T-cell (primary cell): ENCODE results near the gene FAT1. TPM values are rescaled to one million over a fixed set of nuclear protein-coding genes. Genes with fewer than 3 reads are reported as not detected.

ENCODE experiments used
- ATAC-seq, 4 experiments: fragments of 200-7000 bp in 3 of 4; fragments of 150-1000 bp in 1 of 4; cut with Tn5 transposase; replicated peaks in 1 of 4; 1 replicate in 3 of 4; 2 replicates in 1 of 4; pipeline ENCODE4 v1.10.0; 2021; ENCODE audit warnings: moderate library complexity in 3 of 4, mild to moderate bottlenecking in 2 of 4, moderate number of reproducible peaks in 1 of 4
- CTCF ChIA-PET, 2 donors: fragments of 300-600 bp; sonication (Branson Sonifier 250); formaldehyde crosslinking; loops; one replicate each; lab custom pipeline; 2022; ENCODE audit warnings: antibody characterized with exemption in 2 of 2; lab: Charles Lee
- POLR2A ChIA-PET, 2 donors: fragments of 300-600 bp; sonication (Branson Sonifier 250); formaldehyde crosslinking; loops; one replicate each; lab custom pipeline; 2022; ENCODE audit warnings: antibody characterized with exemption in 2 of 2; lab: Charles Lee
- DNase-seq, 35 experiments: peaks; one replicate each; pipeline versions ENCODE4 v3.0.0 to v3.0.0-alpha.2; 2013 to 2023
- H3K27ac ChIP-seq: one replicate; pipeline ENCODE4 v1.5.1; 2013; ENCODE audit warnings: low read length
- H3K27me3 ChIP-seq, 2 experiments: replicated peaks in 1 of 2; 1 replicate in 1 of 2; 2 replicates in 1 of 2; pipeline versions ENCODE4 v1.6.1 to v1.7.0; 2013; ENCODE audit warnings: low read length in 1 of 2, mixed read lengths in 1 of 2; ENCODE audit not compliant: control insufficient read depth in 2 of 2, insufficient read depth in 2 of 2; ENCODE audit errors: extremely low read depth in 1 of 2
- H3K36me3 ChIP-seq, 2 donors: 1 replicate in 1 of 2; 2 replicates in 1 of 2; pipeline versions ENCODE4 v1.6.1 to v1.7.0; 2013; ENCODE audit warnings: low read length in 1 of 2; ENCODE audit not compliant: control insufficient read depth in 2 of 2, insufficient read depth in 1 of 2; ENCODE audit errors: extremely low read depth in 1 of 2
- H3K4me1 ChIP-seq, 2 experiments: 1 replicate in 1 of 2; 2 replicates in 1 of 2; pipeline versions ENCODE4 v1.6.1 to v1.7.0; 2013; ENCODE audit warnings: low read length in 2 of 2, mixed read lengths in 1 of 2; ENCODE audit not compliant: insufficient read depth in 2 of 2, control insufficient read depth in 1 of 2; ENCODE audit errors: extremely low read depth in 1 of 2
- H3K4me3 ChIP-seq, 2 donors: 1 replicate in 1 of 2; 2 replicates in 1 of 2; pipeline versions ENCODE4 v1.5.1 to v1.7.0; 2013; ENCODE audit warnings: mild to moderate bottlenecking in 2 of 2, low read length in 1 of 2, moderate library complexity in 1 of 2; ENCODE audit not compliant: control insufficient read depth in 1 of 2; ENCODE audit errors: extremely low read depth in 1 of 2
- H3K9me3 ChIP-seq: 2 replicates; pipeline ENCODE4 v1.7.0; 2013
- H3K27ac Mint-ChIP-seq, 2 donors: one replicate each; pipeline ENCODE4 v1.8.0; 2020 to 2021; ENCODE audit warnings: mild to moderate bottlenecking in 2 of 2, mixed read lengths in 2 of 2
- H3K27me3 Mint-ChIP-seq, 2 donors: one replicate each; pipeline ENCODE4 v1.8.0; 2021 to 2022; ENCODE audit warnings: mixed read lengths in 2 of 2
- H3K36me3 Mint-ChIP-seq: one replicate; pipeline ENCODE4 v1.8.0; 2021; ENCODE audit warnings: mixed read lengths
- H3K4me1 Mint-ChIP-seq, 3 donors: one replicate each; pipeline ENCODE4 v1.8.0; 2020 to 2022; ENCODE audit warnings: mixed read lengths in 3 of 3, mild to moderate bottlenecking in 1 of 3
- H3K4me3 Mint-ChIP-seq, 3 donors: one replicate each; pipeline ENCODE4 v1.8.0; 2020 to 2022; ENCODE audit warnings: mild to moderate bottlenecking in 3 of 3, mixed read lengths in 3 of 3, moderate library complexity in 3 of 3
- H3K9me3 Mint-ChIP-seq, 3 donors: one replicate each; pipeline ENCODE4 v1.8.0; 2020 to 2022; ENCODE audit warnings: mixed read lengths in 3 of 3
- WGBS: methylation state at CpG from one replicate; pipeline ENCODE4 v1.1.5; 2013; ENCODE audit warnings: missing lambda C conversion rate; ENCODE audit not compliant: insufficient coverage; 5-methylcytosine and 5-hydroxymethylcytosine counted together
- total RNA-seq, 35 experiments: library from RNA in 6 of 35; stranded (reverse) in 6 of 35; fragments of 120-200 nt in 1 of 35; gene quantifications; one replicate each; pipeline versions ENCODE4 v1.2.1 to v1.2.4 and lab custom pipeline; 2013 to 2026

Gene FAT1
- total RNA-seq, 5 donors from 2014 or later (not counting 1 experiment from before 2014, with no cell fraction given): 1.0 to 1.5 (median 1.5) TPM; not detected in 2

DNA sequence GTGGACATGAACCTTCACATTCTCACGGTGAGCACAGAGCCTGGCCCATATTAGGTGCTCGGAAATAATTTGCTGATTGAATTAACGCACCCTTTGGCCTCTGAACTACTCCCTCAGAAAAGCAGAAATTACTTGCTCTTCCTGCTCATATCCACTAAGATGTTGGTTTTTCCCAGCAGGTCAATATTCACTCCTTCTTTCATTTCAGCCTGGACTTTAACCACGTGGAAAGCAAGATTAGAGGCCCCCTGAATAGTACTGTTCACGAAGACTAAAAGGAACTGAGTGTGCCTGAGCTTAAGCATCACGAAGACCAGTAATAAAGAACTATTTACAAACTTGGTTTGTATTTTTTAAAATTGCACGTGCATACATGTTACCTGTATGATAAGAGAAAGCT lies 178.2 kb downstream of the FAT1 start:
- no peaks in the 10 kb centered on the region for H3K4me1 Mint-ChIP-seq
- H3K27me3 ChIP-seq: no peaks in the 10 kb centered on the region
- no peaks in the 10 kb centered on the region for H3K9me3 ChIP-seq
- 73% methylated on average over 3 of the region's 7 CpGs for WGBS
- H3K27ac Mint-ChIP-seq: no peak overlapping the region
- no peaks in the 10 kb centered on the region for H3K36me3 Mint-ChIP-seq
- H3K27ac ChIP-seq: no peak overlapping the region
- H3K4me3 Mint-ChIP-seq: no peak overlapping the region
- DNase-seq (no peak), ATAC-seq (no peak)
- peaks cover 0 to 21% (median 5%) of the 10 kb centered on the region in 3 donors for H3K9me3 Mint-ChIP-seq
- H3K4me3 ChIP-seq: no peak overlapping the region
- ChIA-PET POLR2A (no interaction called here), CTCF (no interaction called here)
- no peaks in the 10 kb centered on the region for H3K36me3 ChIP-seq
- no peaks in the 10 kb centered on the region for H3K4me1 ChIP-seq
- H3K27me3 Mint-ChIP-seq: peaks cover 0 to 3% of the 10 kb centered on the region in 2 donors

- no peak for DNase-seq
- Mint-ChIP-seq H3K4me3 (no peak overlapping the region), H3K4me1 (no peaks in the 10 kb centered on the region), H3K27ac (no peak overlapping the region), H3K9me3 (peaks cover 5 to 26% (median 12%) of the 10 kb centered on the region in 3 donors), H3K27me3 (no peaks in the 10 kb centered on the region), H3K36me3 (no peaks in the 10 kb centered on the region)
- Histone ChIP-seq H3K4me3 (no peak overlapping the region), H3K9me3 (no peaks in the 10 kb centered on the region), H3K36me3 (no peaks in the 10 kb centered on the region), H3K4me1 (no peaks in the 10 kb centered on the region), H3K27ac (no peak overlapping the region), H3K27me3 (no peaks in the 10 kb centered on the region)
- POLR2A ChIA-PET: no interaction called here
- CTCF ChIA-PET: no interaction called here
- WGBS: no CpG with 5 or more reads among the region's 2 CpGs
- ATAC-seq: no peak
These were observed 180.4 kb downstream of the FAT1 start for GRCh38 chr4:186543206-186543605.

DNA sequence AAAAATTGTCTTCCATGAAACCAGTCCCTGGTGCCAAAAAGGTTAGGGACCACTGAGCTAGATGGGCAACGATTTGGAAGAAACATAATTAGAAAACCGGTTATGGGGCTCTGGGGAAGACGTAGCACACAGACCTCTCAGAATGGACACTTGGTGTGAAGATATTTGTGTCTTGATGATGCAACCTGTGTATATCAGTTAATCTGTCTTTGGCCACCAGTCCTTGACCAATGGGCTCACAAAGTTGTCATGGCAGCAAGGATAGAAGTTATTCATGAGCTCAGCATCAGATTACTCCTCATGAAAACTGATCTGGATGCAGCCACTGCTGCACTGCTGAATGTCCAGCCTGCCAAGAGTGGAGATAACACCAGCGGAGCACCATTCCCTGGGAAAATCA lies 181.9 kb downstream of the FAT1 start:
- no peak overlapping the region for H3K4me3 ChIP-seq
- WGBS: 94% methylated on average over 4 of the region's 4 CpGs
- ATAC-seq (no peak), DNase-seq (no peak)
- no peaks in the 10 kb centered on the region for H3K36me3 ChIP-seq
- no peak overlapping the region for H3K27ac ChIP-seq
- no peaks in the 10 kb centered on the region for H3K27me3 ChIP-seq
- H3K4me1 Mint-ChIP-seq: no peaks in the 10 kb centered on the region
- ChIA-PET CTCF (interaction anchor here in 1 of 2 donors (0.5 kb wide), 1 partner anchor 51 kb away, joined by 3 read pairs; no protein-coding TSS in a partner anchor), POLR2A (interaction anchor here in 1 of 2 donors (0.6 kb wide), 1 partner anchor 969 kb away, joined by 5 read pairs; no protein-coding TSS in a partner anchor)
- no peak overlapping the region for H3K27ac Mint-ChIP-seq
- peaks cover 8 to 20% (median 11%) of the 10 kb centered on the region in 3 donors for H3K9me3 Mint-ChIP-seq
- H3K27me3 Mint-ChIP-seq: no peaks in the 10 kb centered on the region
- no peak overlapping the region for H3K4me3 Mint-ChIP-seq
- H3K36me3 Mint-ChIP-seq: no peaks in the 10 kb centered on the region
- H3K9me3 ChIP-seq: no peaks in the 10 kb centered on the region
- H3K4me1 ChIP-seq: no peaks in the 10 kb centered on the region

GRCh38 chr4:186537843-186538521 lies 185.7 kb downstream of the FAT1 start:
- H3K27ac Mint-ChIP-seq: no peak overlapping the region
- ChIA-PET CTCF (no interaction called here), POLR2A (interaction anchor here in 1 of 2 donors (0.6 kb wide), 1 partner anchor 278 kb away, joined by 3 read pairs; no protein-coding TSS in a partner anchor)
- 88% methylated on average over 16 of the region's 19 CpGs for WGBS
- Histone ChIP-seq H3K27me3 (no peaks in the 10 kb centered on the region), H3K27ac (no peak overlapping the region), H3K9me3 (no peaks in the 10 kb centered on the region), H3K36me3 (no peaks in the 10 kb centered on the region), H3K4me1 (no peaks in the 10 kb centered on the region), H3K4me3 (no peak overlapping the region)
- no peaks in the 10 kb centered on the region for H3K27me3 Mint-ChIP-seq
- peaks cover 6 to 17% (median 11%) of the 10 kb centered on the region in 3 donors for H3K9me3 Mint-ChIP-seq
- no peaks in the 10 kb centered on the region for H3K36me3 Mint-ChIP-seq
- ATAC-seq (no peak), DNase-seq (no peak)
- no peaks in the 10 kb centered on the region for H3K4me1 Mint-ChIP-seq
- no peak overlapping the region for H3K4me3 Mint-ChIP-seq

Other genes with a start within 250 kb of the FAT1 start
- gene MTNR1A, start 168.3 kb downstream of the FAT1 start, total RNA-seq: not detected